ENCODE results near the gene WASHC3.
A peak's percentile ranks its signal among the peaks of the same experiment; 100 is the strongest.

WASHC3 gene

DNA sequence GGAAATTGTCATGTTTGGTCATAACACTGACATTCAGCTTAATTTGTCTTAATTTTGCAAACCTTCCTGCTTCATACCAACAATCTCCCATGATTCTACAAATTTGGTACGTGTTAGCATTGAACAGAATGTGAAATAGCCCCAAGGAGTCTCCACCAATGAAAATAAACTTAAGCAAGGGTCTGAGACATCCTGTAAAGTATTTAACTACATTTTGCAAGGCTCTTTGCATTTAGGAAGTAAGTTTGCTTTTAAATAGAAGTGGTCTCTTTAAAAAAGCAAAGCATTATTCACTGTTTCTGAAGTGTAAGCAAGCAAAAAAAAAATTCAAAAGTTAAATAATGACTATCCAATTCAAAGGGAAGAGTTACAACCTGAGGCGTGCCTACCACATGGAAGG, 79.9 kb downstream of the WASHC3 start:
- H3K4me1 ChIP-seq, result no peaks in the 10 kb centered on the region
- H3K36me3 ChIP-seq, result no peaks in the 10 kb centered on the region
- H3K27me3 ChIP-seq, result peaks cover 8% of the 10 kb centered on the region; the same call in 1 of the 2 replicates
- DNase-seq, result no peak
- H3K4me3 ChIP-seq (ENCODE audit: low read depth, low read length), result no peak overlapping the region
- no peaks in the 10 kb centered on the region for H3K9me3 ChIP-seq
- TF ChIP-seq, protein P1, sequence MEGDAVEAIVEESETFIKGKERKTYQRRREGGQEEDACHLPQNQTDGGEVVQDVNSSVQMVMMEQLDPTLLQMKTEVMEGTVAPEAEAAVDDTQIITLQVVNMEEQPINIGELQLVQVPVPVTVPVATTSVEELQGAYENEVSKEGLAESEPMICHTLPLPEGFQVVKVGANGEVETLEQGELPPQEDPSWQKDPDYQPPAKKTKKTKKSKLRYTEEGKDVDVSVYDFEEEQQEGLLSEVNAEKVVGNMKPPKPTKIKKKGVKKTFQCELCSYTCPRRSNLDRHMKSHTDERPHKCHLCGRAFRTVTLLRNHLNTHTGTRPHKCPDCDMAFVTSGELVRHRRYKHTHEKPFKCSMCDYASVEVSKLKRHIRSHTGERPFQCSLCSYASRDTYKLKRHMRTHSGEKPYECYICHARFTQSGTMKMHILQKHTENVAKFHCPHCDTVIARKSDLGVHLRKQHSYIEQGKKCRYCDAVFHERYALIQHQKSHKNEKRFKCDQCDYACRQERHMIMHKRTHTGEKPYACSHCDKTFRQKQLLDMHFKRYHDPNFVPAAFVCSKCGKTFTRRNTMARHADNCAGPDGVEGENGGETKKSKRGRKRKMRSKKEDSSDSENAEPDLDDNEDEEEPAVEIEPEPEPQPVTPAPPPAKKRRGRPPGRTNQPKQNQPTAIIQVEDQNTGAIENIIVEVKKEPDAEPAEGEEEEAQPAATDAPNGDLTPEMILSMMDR (IDR thresholded peaks at IDR 0.05; ENCODE audit: low read depth, low read length), result no peak

DNA sequence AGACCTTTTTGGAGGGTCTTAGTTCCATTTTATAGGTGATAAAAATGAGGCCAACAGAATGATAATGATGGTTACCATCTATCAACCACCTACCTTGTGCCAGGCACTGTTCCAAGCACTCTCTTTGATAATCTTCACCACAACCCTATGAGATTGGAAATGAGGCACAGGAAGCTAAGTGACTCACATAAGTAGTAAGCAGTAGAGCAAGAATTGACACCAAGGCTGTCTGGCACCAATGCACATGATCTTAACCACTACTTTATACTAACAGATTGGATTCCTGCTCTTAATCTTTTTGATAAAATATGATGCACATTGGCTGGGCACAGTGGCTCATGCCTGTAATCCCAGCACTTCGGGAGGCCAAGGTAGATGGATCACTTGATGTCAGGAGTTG, 93.0 kb downstream of the WASHC3 start:
- Histone ChIP-seq H3K36me3 (no peaks in the 10 kb centered on the region), H3K4me3 (ENCODE audit: low read depth, low read length) (no peak overlapping the region), H3K27me3 (no peaks in the 10 kb centered on the region), H3K4me1 (no peaks in the 10 kb centered on the region), H3K9me3 (no peaks in the 10 kb centered on the region)
- TF ChIP-seq, protein P1 (IDR thresholded peaks at IDR 0.05; ENCODE audit: low read depth, low read length), result no peak
- no peak for DNase-seq

DNA sequence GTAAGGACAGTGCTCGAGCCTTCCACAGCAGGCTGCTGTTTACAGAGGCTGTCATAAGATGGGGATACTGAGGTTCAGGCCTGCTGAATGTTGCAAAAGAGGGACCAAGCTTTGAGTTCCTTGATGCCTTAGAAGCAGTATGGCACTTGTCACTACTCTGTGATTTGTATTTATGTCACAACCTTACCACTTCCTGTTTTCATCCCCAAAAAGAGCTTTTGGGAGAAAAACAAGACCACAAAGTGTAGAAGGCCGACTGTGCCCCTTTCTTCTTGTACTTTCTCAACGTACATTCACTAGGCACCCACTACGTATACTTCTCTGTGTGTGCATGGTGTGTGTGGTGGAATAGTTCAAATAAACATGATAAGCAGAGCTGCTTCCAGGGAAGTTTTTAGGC, 94.3 kb downstream of the WASHC3 start:
- H3K36me3 ChIP-seq, result no peaks in the 10 kb centered on the region
- H3K9me3 ChIP-seq, result no peaks in the 10 kb centered on the region
- H3K27me3 ChIP-seq, result no peaks in the 10 kb centered on the region
- no peak overlapping the region for H3K4me3 ChIP-seq (ENCODE audit: low read depth, low read length)
- no peaks in the 10 kb centered on the region for H3K4me1 ChIP-seq
- TF ChIP-seq, protein P1 (IDR thresholded peaks at IDR 0.05; ENCODE audit: low read depth, low read length), result no peak
- DNase-seq, result no peak

DNA sequence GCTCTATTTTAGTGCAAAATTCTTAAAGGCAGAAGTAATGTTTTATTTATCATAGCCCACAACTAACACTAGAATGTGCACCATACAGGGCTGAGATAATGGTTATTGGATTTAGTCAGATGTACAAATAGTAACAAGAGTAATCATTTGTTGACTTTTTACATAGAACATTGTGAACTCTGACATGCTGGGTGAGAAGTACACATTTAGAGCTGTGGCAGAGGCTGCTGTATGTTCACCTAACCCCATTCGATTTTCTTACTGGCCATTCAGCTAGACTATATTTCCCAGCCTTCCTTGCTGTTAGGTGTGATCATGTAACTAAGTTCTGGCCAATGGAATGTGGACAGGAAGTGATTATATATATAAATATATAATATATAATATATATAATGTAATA, 95.3 kb downstream of the WASHC3 start:
- Histone ChIP-seq H3K4me1 (no peaks in the 10 kb centered on the region), H3K9me3 (no peaks in the 10 kb centered on the region), H3K4me3 (ENCODE audit: low read depth, low read length) (no peak overlapping the region), H3K36me3 (no peaks in the 10 kb centered on the region), H3K27me3 (no peaks in the 10 kb centered on the region)
- no peak for DNase-seq
- TF ChIP-seq, protein P1 (IDR thresholded peaks at IDR 0.05; ENCODE audit: low read depth, low read length), result no peak

DNA sequence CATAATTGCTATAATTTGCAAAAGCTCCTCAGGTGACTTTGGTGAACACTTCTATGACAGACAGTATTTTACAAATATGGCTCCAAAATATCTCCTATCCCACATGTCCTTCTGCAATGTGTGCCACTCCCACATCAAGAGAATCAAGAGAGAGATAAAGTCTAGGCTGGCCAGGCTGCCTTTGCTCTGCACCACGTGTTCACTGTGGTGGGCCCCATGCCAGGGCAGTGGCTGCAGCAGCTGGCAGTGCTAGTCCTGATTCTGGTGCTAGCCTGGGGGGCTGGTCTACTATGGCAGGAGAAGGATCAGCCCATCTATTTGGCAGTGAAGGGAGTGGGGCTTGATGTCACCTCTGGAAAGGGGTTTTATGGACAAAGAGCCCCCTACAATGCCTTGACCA, 98.1 kb downstream of the WASHC3 start:
- no peaks in the 10 kb centered on the region for H3K4me1 ChIP-seq
- DNase-seq, result peak; percentile 29
- TF ChIP-seq, protein P1 (IDR thresholded peaks at IDR 0.05; ENCODE audit: low read depth, low read length), result no peak
- no peaks in the 10 kb centered on the region for H3K9me3 ChIP-seq
- no peaks in the 10 kb centered on the region for H3K27me3 ChIP-seq
- no peaks in the 10 kb centered on the region for H3K36me3 ChIP-seq
- H3K4me3 ChIP-seq (ENCODE audit: low read depth, low read length), result no peak overlapping the region

All from BE2C (cell line).